Duodenal mucosa (tissue), 2 donors: ENCODE results near the gene STX16.

Source experiments
- H3K27ac ChIP-seq: one replicate; pipeline ENCODE4 v1.7.0; 2013; ENCODE audit warnings: low read depth, low read length
- H3K27me3 ChIP-seq, 2 donors: one replicate each; pipeline ENCODE4 v1.7.0; 2013; ENCODE audit warnings: low read length in 2 of 2, control low read depth in 1 of 2; ENCODE audit not compliant: insufficient read depth in 2 of 2, control insufficient read depth in 1 of 2
- H3K36me3 ChIP-seq, 2 donors: one replicate each; pipeline ENCODE4 v1.7.0; 2013; ENCODE audit warnings: low read length in 2 of 2, control low read depth in 1 of 2; ENCODE audit not compliant: insufficient read depth in 2 of 2, control insufficient read depth in 1 of 2
- H3K4me1 ChIP-seq, 2 donors: one replicate each; pipeline ENCODE4 v1.7.0; 2013; ENCODE audit warnings: low read length in 2 of 2, control low read depth in 1 of 2; ENCODE audit not compliant: insufficient read depth in 2 of 2, control insufficient read depth in 1 of 2
- H3K4me3 ChIP-seq, 2 donors: one replicate each; pipeline ENCODE4 v1.7.0; 2013; ENCODE audit warnings: low read length in 2 of 2, low read depth in 1 of 2
- H3K9ac ChIP-seq, 2 donors: one replicate each; pipeline ENCODE4 v1.7.0; 2013; ENCODE audit warnings: low read length in 2 of 2, low read depth in 1 of 2
- H3K9me3 ChIP-seq, 2 donors: one replicate each; pipeline ENCODE4 v1.7.0; 2013; ENCODE audit warnings: low read length in 2 of 2, control low read depth in 1 of 2; ENCODE audit not compliant: control insufficient read depth in 1 of 2

STX16 gene

GRCh38 chr20:58675146-58675584, 24.1 kb downstream of the STX16 start:
- H3K36me3 ChIP-seq = peaks cover 49 to 78% of the 10 kb centered on the region in 2 donors

GRCh38 chr20:58675641-58676040, 24.6 kb downstream of the STX16 start:
- H3K9ac ChIP-seq = no peak overlapping the region
- H3K27ac ChIP-seq = no peak overlapping the region
- H3K4me3 ChIP-seq = no peak overlapping the region
- H3K4me1 ChIP-seq = no peaks in the 10 kb centered on the region
- no peaks in the 10 kb centered on the region for H3K27me3 ChIP-seq
- peaks cover 49 to 78% of the 10 kb centered on the region in 2 donors for H3K36me3 ChIP-seq
- H3K9me3 ChIP-seq = no peaks in the 10 kb centered on the region

More at GRCh38 chr20:58675146-58675584, 24.1 kb downstream of the STX16 start:
- Histone ChIP-seq H3K27me3 (no peaks in the 10 kb centered on the region), H3K4me1 (no peaks in the 10 kb centered on the region), H3K27ac (no peak overlapping the region), H3K9me3 (no peaks in the 10 kb centered on the region), H3K9ac (no peak overlapping the region), H3K4me3 (no peak overlapping the region)

- Histone ChIP-seq H3K9me3 (no peaks in the 10 kb centered on the region), H3K27ac (no peak overlapping the region), H3K4me1 (no peaks in the 10 kb centered on the region), H3K27me3 (no peaks in the 10 kb centered on the region), H3K9ac (no peak overlapping the region), H3K36me3 (peaks cover 49 to 75% of the 10 kb centered on the region in 2 donors), H3K4me3 (no peak overlapping the region)
Observed at GRCh38 chr20:58676161-58676560, 25.1 kb downstream of the STX16 start.

- H3K36me3 ChIP-seq = peaks cover 49 to 70% of the 10 kb centered on the region in 2 donors
- H3K4me1 ChIP-seq = no peaks in the 10 kb centered on the region
- no peaks in the 10 kb centered on the region for H3K9me3 ChIP-seq
- no peak overlapping the region for H3K27ac ChIP-seq
- H3K4me3 ChIP-seq = no peak overlapping the region
- no peak overlapping the region for H3K9ac ChIP-seq
- H3K27me3 ChIP-seq = no peaks in the 10 kb centered on the region
Observed at GRCh38 chr20:58677079-58677604, 26.1 kb downstream of the STX16 start.

- Histone ChIP-seq H3K27me3 (no peaks in the 10 kb centered on the region), H3K9me3 (no peaks in the 10 kb centered on the region), H3K9ac (no peak overlapping the region), H3K27ac (no peak overlapping the region), H3K4me3 (no peak overlapping the region), H3K4me1 (no peaks in the 10 kb centered on the region), H3K36me3 (peaks cover 47 to 66% of the 10 kb centered on the region in 2 donors)
Observed at GRCh38 chr20:58677808-58678207, 26.7 kb downstream of the STX16 start.

GRCh38 chr20:58678806-58679205, 27.7 kb downstream of the STX16 start:
- Histone ChIP-seq H3K4me1 (no peaks in the 10 kb centered on the region), H3K4me3 (no peak overlapping the region), H3K27ac (no peak overlapping the region), H3K9ac (no peak overlapping the region), H3K27me3 (no peaks in the 10 kb centered on the region), H3K9me3 (no peaks in the 10 kb centered on the region), H3K36me3 (peaks cover 38 to 56% of the 10 kb centered on the region in 2 donors)

GRCh38 chr20:58682656-58683531, 31.8 kb downstream of the STX16 start:
- H3K4me1 ChIP-seq = no peaks in the 10 kb centered on the region
- H3K9ac ChIP-seq = no peak overlapping the region
- no peaks in the 10 kb centered on the region for H3K9me3 ChIP-seq
- no peaks in the 10 kb centered on the region for H3K27me3 ChIP-seq
- no peak overlapping the region for H3K27ac ChIP-seq
- H3K36me3 ChIP-seq = peaks cover 14 to 17% of the 10 kb centered on the region in 2 donors
- H3K4me3 ChIP-seq = no peak overlapping the region

GRCh38 chr20:58684291-58684690, 33.2 kb downstream of the STX16 start:
- Histone ChIP-seq H3K4me1 (no peaks in the 10 kb centered on the region), H3K27ac (no peak overlapping the region), H3K27me3 (no peaks in the 10 kb centered on the region), H3K36me3 (peaks cover 6 to 9% of the 10 kb centered on the region in 2 donors), H3K9me3 (no peaks in the 10 kb centered on the region), H3K4me3 (no peak overlapping the region), H3K9ac (no peak overlapping the region)

- no peaks in the 10 kb centered on the region for H3K9me3 ChIP-seq
- H3K27ac ChIP-seq = no peak overlapping the region
- no peak overlapping the region for H3K4me3 ChIP-seq
- no peaks in the 10 kb centered on the region for H3K27me3 ChIP-seq
- no peaks in the 10 kb centered on the region for H3K4me1 ChIP-seq
- H3K36me3 ChIP-seq = no peaks in the 10 kb centered on the region
- no peak overlapping the region for H3K9ac ChIP-seq
Observed at GRCh38 chr20:58685988-58686387, 34.9 kb downstream of the STX16 start.

GRCh38 chr20:58688414-58688813, 37.3 kb downstream of the STX16 start:
- no peaks in the 10 kb centered on the region for H3K36me3 ChIP-seq
- peaks cover 9% of the 10 kb centered on the region in 2 donors for H3K4me1 ChIP-seq
- H3K9ac ChIP-seq = no peak overlapping the region
- H3K27ac ChIP-seq = no peak overlapping the region
- H3K4me3 ChIP-seq = no peak overlapping the region
- no peaks in the 10 kb centered on the region for H3K27me3 ChIP-seq
- H3K9me3 ChIP-seq = no peaks in the 10 kb centered on the region
